ENCODE results near the gene SVIL. TPM values are rescaled to one million over a fixed set of nuclear protein-coding genes. Genes with fewer than 3 reads are reported as not detected.

Gene SVIL
- total RNA-seq, 1 donor from 2014 or later = 258 TPM

- Mint-ChIP-seq H3K27ac (ENCODE audit: unreplicated experiment) (peak overlapping the region; percentile 93), H3K36me3 (ENCODE audit: unreplicated experiment) (peaks cover 25% of the 10 kb centered on the region), H3K4me1 (ENCODE audit: unreplicated experiment) (peaks cover 55% of the 10 kb centered on the region), H3K9me3 (ENCODE audit: unreplicated experiment) (no peaks in the 10 kb centered on the region), H3K4me3 (ENCODE audit: unreplicated experiment) (peak overlapping the region; percentile 36), H3K27me3 (ENCODE audit: unreplicated experiment) (no peaks in the 10 kb centered on the region)
- no peak for TF ChIP-seq CTCF (IDR thresholded peaks at IDR 0.05)
- DNase-seq (ENCODE audit: extremely low spot score, unreplicated experiment) = no peak
Observed at GRCh38 chr10:29636178-29636577, 1.4 kb upstream of the SVIL start.

- DNase-seq (ENCODE audit: extremely low spot score, unreplicated experiment) = no peak
- Mint-ChIP-seq H3K27ac (ENCODE audit: unreplicated experiment) (peak overlapping the region; percentile 93), H3K9me3 (ENCODE audit: unreplicated experiment) (no peaks in the 10 kb centered on the region), H3K27me3 (ENCODE audit: unreplicated experiment) (no peaks in the 10 kb centered on the region), H3K4me1 (ENCODE audit: unreplicated experiment) (peaks cover 59% of the 10 kb centered on the region), H3K36me3 (ENCODE audit: unreplicated experiment) (peaks cover 25% of the 10 kb centered on the region), H3K4me3 (ENCODE audit: unreplicated experiment) (peak overlapping the region; percentile 36)
- TF ChIP-seq CTCF (IDR thresholded peaks at IDR 0.05) = no peak
Observed at GRCh38 chr10:29635711-29636144, 957 bp upstream of the SVIL start.

- Mint-ChIP-seq H3K36me3 (ENCODE audit: unreplicated experiment) (peaks cover 21% of the 10 kb centered on the region), H3K9me3 (ENCODE audit: unreplicated experiment) (no peaks in the 10 kb centered on the region), H3K4me1 (ENCODE audit: unreplicated experiment) (peaks cover 64% of the 10 kb centered on the region), H3K27ac (ENCODE audit: unreplicated experiment) (peak overlapping the region; percentile 93), H3K4me3 (ENCODE audit: unreplicated experiment) (peak overlapping the region; percentile 24), H3K27me3 (ENCODE audit: unreplicated experiment) (no peaks in the 10 kb centered on the region)
- no peak for TF ChIP-seq CTCF (IDR thresholded peaks at IDR 0.05)
- DNase-seq (ENCODE audit: extremely low spot score, unreplicated experiment) = no peak
Observed at GRCh38 chr10:29634105-29634504, 666 bp downstream of the SVIL start.

GRCh38 chr10:29631049-29631339, 3.8 kb downstream of the SVIL start:
- no peak for TF ChIP-seq CTCF (IDR thresholded peaks at IDR 0.05)
- DNase-seq (ENCODE audit: extremely low spot score, unreplicated experiment) = no peak
- Mint-ChIP-seq H3K4me3 (ENCODE audit: unreplicated experiment) (no peak overlapping the region), H3K36me3 (ENCODE audit: unreplicated experiment) (peaks cover 15% of the 10 kb centered on the region), H3K4me1 (ENCODE audit: unreplicated experiment) (peaks cover 75% of the 10 kb centered on the region), H3K27me3 (ENCODE audit: unreplicated experiment) (no peaks in the 10 kb centered on the region), H3K9me3 (ENCODE audit: unreplicated experiment) (no peaks in the 10 kb centered on the region), H3K27ac (ENCODE audit: unreplicated experiment) (no peak overlapping the region)

GRCh38 chr10:29630205-29631048, 4.3 kb downstream of the SVIL start:
- Mint-ChIP-seq H3K36me3 (ENCODE audit: unreplicated experiment) (peaks cover 20% of the 10 kb centered on the region), H3K4me1 (ENCODE audit: unreplicated experiment) (peaks cover 69% of the 10 kb centered on the region), H3K9me3 (ENCODE audit: unreplicated experiment) (no peaks in the 10 kb centered on the region), H3K4me3 (ENCODE audit: unreplicated experiment) (no peak overlapping the region), H3K27me3 (ENCODE audit: unreplicated experiment) (no peaks in the 10 kb centered on the region), H3K27ac (ENCODE audit: unreplicated experiment) (no peak overlapping the region)
- no peak for TF ChIP-seq CTCF (IDR thresholded peaks at IDR 0.05)
- DNase-seq (ENCODE audit: extremely low spot score, unreplicated experiment) = no peak
